ENCODE data around the gene KLHL15.

The KLHL15 gene

GRCh38 chrX:23945206-23945605, 81.8 kb downstream of the KLHL15 start:
- no peak for DNase-seq

- DNase-seq = no peak
These were observed 82.8 kb downstream of the KLHL15 start for GRCh38 chrX:23944234-23944633.

- DNase-seq = no peak
These were observed 87.8 kb downstream of the KLHL15 start for GRCh38 chrX:23939203-23939602.

- no peak for DNase-seq
These were observed 88.3 kb downstream of the KLHL15 start for GRCh38 chrX:23938690-23939089.

GRCh38 chrX:23937100-23937499, 89.9 kb downstream of the KLHL15 start:
- no peak for DNase-seq

GRCh38 chrX:23936180-23936579, 90.8 kb downstream of the KLHL15 start:
- no peak for DNase-seq

GRCh38 chrX:23935106-23935505, 91.9 kb downstream of the KLHL15 start:
- DNase-seq = no peak

Measured in CD4-positive, alpha-beta T cell treated with Interleukin-1 beta for 1 hour (primary cell).